ENCODE results near the gene PAK6.
A peak's percentile ranks its signal among the peaks of the same experiment; 100 is the strongest.

Gene PAK6

DNA sequence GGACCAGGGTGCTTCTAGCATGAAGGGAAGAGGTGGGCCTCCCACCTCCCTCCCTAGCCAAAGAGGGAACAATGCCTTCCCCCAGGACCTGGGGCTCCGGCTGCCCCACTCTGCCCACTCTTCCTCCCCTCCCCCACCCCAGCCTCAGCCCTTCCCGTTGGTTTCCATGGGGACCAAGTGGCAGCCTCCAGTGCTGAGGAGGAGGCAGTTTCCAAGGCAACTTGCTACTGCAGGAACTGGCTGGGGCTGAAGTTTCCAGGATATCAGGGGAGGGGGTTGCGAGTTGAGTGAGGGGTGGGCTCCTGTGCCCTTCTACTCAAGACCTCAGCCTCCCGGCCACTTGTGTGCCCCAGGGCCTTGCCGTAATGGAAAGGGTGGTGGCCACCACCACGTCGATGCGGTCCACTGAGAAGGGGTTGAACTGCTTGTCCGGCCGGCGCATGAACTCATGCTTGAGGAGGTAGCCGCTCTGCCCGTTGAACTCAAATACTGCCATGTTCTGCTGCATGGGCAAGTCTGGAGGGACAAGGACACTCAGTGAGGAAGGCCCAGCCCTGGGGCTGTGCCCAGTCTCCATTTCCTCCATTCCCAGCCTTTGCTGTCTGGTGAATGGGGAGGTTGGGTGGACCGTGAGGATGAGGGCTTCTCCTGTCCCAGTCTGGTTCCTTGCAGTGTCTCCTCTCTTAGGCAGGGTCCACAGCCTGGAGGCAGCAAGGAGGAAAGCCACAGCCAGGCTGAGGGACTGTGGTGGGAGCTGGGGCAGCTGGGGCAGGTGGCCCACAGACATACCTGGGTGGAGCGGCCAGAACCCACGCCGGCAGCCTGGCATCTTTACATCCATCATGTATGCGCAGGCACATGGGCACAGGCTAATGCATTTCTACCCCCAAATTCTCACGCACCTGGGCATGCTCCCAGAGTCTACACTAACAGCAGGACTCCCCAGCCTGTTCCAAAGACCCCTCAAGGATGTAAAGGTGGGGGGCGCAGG is 55.3 kb downstream of the PAK6 start:
- no peak for DNase-seq

DNA sequence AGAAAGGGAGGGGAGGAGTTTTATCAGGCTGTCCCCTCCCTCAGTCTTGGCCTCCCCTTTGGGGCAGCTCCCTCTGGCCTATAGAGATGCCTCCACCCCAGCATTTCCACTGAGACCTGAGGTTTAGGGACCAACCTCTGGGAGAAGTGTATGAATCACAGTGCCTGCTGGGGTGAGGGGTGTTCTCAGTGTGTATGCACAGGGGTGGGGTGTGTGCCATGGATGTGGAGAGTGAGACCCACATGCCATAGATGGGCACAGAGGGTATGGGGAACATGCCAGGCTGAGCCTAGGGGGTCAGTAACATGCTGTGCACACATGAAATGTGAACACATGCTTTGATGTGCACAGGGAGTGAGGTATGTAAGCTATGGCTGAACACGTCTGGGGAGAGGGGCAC is 56.4 kb downstream of the PAK6 start:
- no peak for DNase-seq

DNA sequence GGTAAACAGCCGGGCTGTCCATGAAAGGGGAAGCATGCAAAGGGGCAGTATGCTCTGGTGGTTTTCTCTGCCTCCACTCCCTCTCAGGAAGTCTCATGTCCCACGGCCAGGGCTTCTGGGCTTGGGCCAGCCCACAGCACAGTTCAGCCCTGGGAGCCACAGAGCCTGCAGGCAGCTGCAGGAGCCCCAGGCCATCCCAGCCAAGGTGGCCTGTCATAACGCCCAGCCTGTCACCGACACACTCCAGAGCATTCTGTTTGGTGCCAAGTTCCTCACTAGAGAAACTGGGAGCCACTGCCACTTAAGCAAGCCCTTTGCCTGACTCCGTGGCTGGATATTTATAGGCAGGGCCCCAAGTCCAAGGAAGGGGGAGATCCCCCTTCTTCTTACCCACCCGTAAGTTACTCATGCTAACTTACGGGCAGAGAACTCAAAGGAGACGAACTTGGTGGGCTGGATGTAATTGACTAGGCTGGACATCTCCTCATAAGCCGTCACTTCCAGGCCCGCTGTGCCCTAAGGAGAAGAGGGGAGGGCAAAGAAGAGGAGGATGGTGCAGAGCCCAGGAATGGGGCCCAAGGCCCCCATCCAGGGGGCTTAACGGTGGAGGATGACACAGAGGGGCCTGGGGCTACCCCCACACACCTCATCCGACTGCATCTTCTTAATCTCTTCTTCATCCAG is 57.2 kb downstream of the PAK6 start:
- no peak for DNase-seq

DNA sequence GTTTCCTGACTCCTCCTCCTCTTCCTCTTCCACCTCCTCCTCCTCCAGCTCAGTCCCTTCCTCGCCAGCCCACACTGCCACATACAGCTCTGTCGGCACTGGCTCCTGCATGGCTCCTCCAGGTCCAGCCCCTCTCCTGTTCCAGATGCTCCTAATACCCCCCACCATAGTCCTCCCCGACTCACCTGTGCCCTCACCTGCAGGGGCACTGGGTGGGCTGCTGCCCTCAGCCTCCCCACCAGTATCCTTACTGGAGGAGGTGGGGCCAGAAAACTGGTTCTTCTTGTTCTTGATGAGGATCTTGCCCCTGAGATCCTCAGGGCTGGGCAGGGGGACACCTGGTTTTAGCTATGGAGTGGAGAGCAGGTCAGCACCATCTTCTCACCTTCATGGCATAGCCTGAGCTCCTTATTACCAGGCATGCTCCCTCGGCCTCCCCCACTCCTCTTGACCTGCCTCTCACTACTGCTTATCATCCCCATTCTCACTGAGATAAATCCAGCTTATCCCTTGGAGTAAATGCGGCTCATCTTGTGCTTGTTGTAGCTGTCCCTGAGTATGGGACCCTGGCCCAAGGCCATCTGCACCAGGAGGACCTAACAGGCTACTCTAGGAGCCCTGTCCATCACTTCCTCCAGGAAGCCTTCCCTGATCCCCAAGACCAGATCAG is 57.8 kb downstream of the PAK6 start:
- DNase-seq, result no peak

DNA sequence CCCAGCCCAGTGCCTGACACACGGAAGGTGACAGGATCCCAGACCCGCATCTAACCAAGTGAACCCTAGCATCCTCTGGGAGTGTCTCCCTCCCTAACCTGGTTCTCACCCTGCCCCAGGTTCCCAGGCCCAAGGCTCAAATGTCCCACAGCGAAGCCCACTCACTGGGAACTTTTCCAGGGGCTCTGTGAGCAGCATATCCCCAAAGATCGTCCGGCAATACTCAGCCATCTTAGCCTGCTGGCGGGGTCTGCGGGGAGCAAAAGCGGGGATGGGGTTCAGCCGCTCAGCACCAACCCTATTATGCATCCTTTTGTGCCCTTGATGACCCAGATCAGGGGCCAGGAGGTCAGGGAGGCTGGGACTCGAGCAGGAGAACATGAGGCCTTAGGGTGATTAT is 58.5 kb downstream of the PAK6 start:
- DNase-seq, result no peak

DNA sequence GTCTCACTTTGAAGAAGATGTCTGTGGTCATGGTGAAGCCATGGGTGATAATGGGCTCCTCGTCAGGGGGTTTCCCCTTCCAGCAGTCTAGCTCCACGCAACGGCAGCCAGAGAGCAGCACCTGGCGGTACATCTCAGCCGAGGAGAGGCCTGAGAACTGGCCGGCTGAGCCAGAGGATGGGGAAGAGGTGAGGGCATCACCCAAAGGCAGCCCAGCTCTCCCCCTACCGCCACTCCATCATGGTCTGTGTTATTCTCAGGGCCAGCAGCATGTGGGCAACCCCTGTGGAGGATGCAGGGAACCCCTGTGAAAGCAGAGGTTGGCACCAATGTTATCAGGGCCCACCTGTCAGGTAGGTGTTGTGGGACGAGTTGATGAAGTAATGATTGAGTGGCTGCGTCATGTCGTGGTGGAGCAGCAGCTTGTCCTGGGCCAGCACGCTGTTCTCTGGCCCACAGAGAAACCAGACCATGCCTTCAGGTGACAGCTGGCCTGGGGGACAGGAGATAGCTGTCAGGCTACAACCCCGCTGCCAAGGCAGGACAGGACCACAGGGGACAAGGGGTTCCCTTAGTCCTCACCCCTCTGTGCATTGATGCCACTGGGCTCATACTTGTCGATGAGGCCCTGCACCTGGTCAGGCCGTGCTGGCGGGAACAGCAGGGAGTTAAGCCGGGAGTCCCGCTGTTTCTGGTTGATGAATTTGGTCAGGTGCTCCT is 59.5 kb downstream of the PAK6 start:
- DNase-seq, result no peak

DNA sequence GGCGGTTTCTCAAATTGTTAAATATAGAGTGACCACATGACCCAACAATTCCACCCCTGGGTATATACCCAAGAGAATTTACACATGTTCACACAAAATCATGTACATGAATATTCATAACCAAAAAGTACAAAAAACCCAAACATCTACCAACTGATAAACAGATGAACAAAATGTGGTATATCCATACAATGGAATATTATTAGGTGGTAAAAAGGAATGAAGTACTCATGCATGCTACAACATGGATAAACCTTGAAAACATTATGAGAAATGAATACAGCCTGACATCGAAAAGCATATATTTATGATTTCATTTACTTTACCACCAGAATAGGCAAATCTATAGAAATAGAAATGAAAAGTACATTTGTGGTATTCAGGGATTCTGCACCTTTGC is 61.5 kb downstream of the PAK6 start:
- DNase-seq, result no peak

DNA sequence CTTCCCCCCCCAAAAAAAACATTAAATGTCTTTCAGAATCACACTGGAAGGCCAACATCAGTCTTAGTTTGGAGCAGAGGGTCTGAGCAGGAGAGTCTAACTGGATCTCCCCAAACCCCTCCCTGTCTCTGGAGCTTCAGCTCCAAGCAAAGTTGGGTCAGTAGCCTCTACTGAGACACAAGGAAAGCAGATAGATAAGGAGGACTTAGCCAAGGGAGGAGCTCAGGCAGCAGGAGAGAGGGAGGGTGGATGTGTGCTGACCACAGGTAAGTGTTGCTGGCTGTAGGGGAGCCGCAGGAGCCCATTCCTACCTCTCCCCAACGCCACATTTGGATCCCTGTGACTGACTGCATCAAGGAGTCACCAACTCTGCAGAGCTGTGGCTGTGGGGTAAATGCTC is 61.9 kb downstream of the PAK6 start:
- DNase-seq, result no peak

DNA sequence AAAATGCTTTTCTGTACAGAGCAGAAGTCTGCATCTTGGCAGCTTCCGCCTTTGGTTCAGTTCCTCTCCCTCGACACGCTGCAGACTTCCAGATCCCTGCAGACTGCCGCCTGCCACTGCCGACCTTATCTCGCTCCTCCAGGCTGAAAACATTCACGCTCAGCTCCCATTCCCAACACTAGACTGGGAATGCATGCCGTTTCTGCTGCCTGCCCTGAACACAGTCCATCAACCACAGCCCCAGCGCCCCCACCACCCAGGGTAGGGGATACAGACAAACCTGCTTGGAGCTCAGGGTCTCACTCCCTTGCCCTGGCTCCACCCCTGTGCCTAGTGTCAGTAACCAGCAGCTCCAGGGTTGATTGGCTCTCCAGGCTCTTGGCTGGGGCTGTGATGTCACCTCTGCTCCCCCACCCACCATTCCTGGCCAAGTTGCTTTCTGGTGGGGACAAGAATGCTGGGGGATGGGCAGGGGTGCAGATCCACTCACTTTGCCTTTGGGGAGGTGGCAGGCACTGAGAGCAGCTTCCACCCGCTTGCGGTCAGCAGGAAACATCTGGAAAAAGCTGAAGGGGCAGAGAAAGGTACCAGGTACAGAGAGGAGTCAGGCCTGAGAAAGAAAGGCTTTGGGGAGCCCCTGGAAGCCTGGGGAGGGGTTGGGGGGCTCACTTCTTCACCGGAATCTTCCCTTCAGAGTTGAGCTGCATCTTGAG is 62.8 kb downstream of the PAK6 start:
- no peak for DNase-seq

DNA sequence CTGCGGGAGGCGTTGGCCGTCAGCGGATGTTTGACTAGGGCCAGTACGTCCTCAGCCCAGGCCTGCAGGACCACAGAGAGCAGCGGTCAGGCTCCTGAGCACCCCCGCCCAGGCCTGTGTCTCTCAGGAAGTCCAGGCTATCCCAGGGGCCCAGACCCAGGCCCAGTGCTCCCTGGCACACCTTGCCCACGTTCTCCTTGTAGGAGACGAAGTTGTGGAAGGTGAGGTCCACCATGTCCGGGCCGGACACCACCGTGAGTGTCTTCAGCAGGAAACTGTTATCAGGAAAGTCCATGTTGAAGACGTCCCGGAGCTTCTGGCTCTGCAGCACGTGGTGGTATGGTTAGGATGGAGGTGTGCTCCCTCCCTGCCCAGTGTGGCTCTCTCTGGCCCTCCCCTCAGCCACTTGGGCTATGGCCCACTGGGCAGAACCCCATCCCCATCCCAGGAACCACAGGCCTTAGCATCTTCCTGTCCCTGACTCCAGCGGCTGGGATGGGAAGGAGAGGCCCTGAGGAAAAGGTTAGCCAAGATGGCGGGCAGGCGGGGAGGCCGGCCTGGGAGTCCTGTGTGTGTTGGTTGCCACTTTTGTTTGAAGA is 63.5 kb downstream of the PAK6 start:
- DNase-seq, result no peak

DNA sequence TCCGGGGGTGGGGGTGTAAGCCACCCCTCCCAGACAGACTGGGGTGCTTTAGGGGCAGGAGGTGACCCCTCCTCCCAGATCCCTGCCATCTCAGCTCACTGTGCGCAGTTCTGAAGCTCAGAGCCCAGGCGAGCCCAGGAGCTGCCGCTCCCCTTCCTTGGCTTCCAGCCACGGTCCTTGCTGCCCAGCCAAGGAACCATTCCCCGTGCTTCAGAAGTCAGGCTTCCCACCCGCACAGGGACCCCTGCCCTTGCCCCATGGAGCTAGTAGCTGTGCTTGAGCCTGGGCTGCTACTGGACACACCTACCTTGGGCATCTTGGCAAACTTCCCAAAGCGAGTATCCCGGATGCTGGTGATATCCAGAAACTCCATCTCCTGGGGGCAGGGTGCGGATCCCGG is 64.1 kb downstream of the PAK6 start:
- DNase-seq, result no peak

DNA sequence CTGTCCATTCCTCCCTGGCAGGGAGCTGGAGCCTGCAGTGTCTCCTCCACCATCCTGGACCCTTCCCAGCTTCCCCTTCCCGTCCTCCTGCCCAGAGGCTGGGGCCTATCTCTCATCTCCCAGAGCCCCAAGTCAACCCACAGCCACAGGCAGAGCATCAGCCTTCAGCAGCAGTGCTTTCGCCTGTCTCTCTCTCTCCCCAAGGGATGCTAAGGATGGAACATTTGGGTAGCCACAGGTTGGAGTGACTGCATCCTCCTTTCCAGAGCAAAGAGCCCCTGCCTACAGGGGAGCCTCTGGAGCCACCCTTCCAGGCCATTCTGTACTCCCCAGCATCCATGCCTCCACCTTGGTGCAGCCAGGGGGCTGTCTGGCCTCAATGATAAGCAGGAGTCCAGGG is 64.7 kb downstream of the PAK6 start:
- no peak for DNase-seq

DNA sequence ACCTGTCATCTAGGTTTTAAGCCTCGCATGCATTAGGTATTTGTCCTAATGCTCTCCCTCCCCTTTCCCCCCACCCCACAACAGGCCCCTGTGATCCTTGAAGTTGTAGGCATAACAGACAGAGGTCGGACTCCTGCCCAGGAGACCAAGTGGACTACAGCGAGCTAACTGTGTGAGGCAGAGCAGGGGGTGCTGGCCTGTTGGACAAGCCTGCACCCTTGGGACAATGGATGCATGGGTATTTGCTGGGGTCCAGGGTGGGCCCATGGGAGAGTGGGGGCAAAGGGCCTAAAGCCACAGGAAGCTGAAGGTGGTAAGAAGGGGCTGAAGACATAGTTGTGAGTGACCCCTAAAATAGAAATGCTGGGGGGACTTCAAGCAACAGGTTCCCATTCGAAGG is 66.4 kb downstream of the PAK6 start:
- no peak for DNase-seq

DNA sequence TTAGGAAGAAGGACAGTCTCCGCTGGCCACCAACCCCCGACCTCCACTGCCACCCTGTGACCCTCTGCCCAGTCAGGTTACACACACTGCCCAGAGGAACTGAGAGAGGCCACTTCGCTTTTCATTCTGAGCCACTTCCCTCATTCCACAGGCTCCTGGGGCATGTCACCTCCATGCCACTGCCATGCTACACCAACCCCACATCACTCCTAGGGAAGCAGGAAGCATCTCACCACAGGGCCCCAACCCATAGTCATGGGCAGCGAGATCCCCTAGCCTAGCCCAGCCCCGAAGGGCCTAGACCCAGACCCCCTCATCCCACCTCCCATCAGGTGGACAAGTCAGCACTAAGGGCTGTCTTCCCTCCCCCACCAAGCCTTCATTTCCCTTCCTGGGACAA is 67.5 kb downstream of the PAK6 start:
- peak; percentile 67 for DNase-seq

DNA sequence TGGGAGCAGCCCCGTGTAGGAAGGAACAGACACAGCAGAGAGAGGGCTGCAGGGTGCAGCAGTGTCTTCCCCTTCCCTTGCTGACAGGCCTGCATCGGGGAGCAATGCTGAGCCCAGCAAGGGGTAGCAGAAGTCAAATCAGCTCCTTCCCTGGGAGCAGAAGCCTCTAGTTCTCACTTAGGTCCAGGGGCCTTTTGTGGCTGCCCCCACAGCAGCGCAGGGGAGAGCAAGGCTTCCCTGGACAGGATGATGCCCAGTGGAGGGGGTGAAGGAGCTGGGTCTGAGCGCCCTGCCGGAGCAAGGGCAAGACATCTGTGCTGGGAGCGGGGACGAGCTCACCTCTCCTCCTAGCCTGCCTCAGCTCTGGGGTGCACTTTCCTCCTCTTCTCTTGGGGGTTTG is 68.0 kb downstream of the PAK6 start:
- DNase-seq, result no peak

DNA sequence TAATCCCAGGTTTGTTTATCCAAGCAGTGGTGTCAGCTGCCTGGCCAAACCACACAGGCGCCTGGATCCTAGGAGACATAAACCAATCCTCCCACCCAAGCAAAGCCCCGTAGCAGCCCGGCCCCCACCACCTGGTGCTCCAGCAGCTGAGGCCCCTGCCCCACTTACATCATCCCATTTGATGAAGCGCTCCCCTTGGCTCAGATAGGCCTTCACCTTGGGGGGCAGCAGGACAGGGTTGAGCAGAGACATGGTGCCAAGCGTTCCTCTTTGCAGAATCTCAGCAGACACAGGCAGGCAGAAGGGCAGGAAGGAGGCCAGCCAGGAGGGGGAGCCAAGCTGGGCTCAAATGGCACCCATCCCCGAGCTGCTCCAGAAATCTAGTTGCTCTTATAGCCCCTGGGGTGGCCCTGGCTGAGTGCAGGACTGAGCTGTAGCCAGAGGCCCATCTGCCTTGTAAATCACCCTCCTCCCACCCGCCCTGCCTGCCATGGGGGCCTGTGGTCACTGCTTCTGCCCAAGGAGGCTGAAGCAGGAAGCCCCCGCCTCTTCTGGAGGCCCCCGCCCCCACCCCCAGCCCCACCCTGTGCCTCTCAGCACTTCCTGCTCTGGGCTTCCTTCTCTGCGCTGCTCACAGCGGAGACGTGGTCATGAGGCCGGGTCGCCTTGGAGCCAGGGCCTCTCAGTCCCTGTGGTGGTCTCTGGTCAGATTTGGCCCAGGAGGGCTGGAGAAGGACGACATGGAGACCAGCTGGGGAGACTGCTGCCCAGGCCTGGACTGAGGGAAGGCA is 68.8 kb downstream of the PAK6 start, which contains the start of gene PLCB2:
PLCB2 (minus strand) TSS at position 515 of the 791 bp plus-strand sequence; CDS start at position 252, 263 bp downstream.
- peak; percentile 65 for DNase-seq

DNA sequence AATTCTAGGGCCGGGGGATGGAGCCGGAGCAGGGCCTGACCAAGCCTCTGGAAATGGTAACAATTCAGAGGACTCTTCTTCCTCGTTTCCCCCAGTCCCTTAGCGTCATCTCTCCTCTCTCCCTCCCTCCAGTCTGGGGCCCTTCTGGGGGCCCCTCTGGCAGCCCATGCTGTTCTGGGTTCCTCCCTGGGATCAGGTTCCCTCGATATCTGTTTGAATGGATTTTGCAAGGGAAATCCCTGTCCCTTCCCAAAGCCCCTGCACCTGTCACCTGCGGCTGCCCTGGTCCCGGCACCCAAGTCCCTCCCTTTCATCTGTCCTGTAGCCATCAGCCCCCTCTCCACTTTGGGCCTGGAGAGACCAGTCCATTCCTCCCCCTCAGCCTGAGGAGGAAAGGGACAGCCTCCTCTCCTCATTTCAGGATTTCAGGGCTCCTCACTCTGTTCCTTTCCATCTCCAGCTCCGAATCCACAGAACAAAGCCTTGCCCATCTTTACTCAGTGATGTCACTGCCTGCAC is 70.5 kb downstream of the PAK6 start:
- no peak for DNase-seq

DNA sequence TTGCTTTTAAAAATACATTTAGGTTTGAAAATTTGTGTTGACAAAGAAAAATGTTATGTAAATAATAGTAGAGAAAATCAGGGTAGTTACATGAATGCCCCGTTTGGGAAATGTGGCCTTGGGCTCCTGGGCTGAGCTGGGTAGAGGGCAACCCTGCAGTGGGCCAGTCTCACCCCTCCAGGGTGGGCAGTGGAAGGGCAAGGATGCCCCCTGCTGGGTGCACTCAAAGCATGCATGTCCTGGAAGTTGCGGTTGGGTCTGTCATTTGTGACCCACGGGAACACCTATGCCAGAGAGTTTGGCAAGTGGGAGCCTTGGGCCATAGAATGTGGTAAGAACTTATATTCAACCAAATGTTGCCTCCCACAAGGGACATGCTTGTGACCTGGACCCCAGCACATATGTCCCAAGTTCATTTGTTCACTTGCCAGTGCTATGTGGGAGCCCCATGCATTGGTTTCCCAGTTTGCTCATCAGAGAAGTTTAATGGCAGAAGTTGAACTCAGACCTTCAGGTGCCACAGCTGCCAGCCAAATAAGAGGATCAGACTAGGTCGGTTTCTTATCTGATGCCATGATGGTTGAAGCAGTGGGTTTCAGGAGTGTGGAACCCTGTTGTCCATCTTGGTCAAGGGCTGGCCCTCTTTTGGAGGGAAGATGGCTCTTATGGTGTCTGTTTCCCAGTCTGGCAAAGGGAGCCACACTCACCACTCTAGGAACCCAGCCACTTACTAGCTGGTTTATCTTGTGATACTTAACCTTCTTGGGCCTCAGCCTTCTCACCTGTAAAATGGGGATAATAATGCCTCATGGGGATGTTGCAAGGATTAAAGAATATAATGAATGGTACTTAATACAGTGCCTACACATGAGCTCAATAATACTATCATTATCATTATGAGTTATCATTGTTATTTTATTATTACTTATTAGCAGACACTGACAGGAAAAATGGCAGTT is 71.4 kb downstream of the PAK6 start:
- DNase-seq, result peak; percentile 75

DNA sequence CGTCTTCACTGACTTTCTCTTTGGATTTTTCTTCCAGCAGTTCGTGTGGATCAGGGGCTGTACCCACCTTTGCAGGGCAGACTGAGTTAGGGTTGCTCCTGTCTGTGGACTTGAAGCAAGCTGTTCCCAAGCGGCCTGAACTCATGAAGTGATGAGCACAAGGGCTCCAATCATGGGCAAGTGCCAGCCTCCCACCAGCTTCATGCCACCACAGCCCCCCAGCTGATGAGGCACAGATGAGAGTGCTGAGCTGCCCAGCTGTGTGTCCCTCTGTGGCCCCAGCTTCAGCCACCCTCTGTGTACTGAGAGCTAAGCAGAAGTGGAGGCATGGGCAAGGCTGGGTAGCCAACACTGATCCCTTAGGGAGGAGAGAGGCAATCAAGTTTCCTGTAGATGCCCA is 72.1 kb downstream of the PAK6 start:
- DNase-seq, result no peak
